HepG2 (cell line): Measurements from ENCODE around the gene ANO6. TPM values are rescaled to one million over a fixed set of nuclear protein-coding genes. Genes with fewer than 3 reads are reported as not detected.

Experiments used
- ATAC-seq: fragments of 200-7000 bp; cut with Tn5 transposase; 3 replicates; pipeline ENCODE4 v1.9.1; 2020; ENCODE audit warnings: mild to moderate bottlenecking, moderate library complexity
- BruUV-seq: library from RNA; stranded (reverse); fragments of 400-500 nt; replicated peaks from 2 replicates; lab custom pipeline; 2021; lab: Mats Ljungman, UMichigan
- CTCF ChIA-PET: fragments of 300-600 bp; formaldehyde crosslinking; extraction: SDS; loops from one replicate; lab custom pipeline; 2021; ENCODE audit warnings: low total read pairs, inconsistent platforms, low intra/inter-chr PET ratio; lab: Yijun Ruan, JAX
- POLR2A ChIA-PET: fragments of 350-600 bp; sonication (Branson Sonifier 250); formaldehyde crosslinking; loops from one replicate; lab custom pipeline; 2020; ENCODE audit warnings: antibody characterized with exemption, inconsistent platforms; lab: Yijun Ruan, JAX
- DNase-seq: peaks from one replicate; pipeline ENCODE4 v3.0.0-alpha.2; 2015; ENCODE audit warnings: low spot score
- FAIRE-seq: peaks from 3 replicates; lab custom pipeline; 2011; peaks lifted over from hg19 to GRCh38; lab: Jason Lieb, UNC
- H2AFZ ChIP-seq: one replicate; pipeline ENCODE4 v1.6.1; 2011; ENCODE audit warnings: low read length, inconsistent platforms
- H3K27ac ChIP-seq: fragments of 300-600 bp; 3 replicates; pipeline ENCODE4 v1.8.0; 2011; ENCODE audit warnings: mixed run types, mild to moderate bottlenecking, mixed read lengths, low read length, inconsistent platforms; ENCODE audit not compliant: insufficient read depth; ENCODE audit errors: extremely low read length
- H3K27me3 ChIP-seq, 2 experiments: fragments of 200-600 bp in 1 of 2; 2 replicates in 1 of 2; 3 replicates in 1 of 2; pipeline versions ENCODE4 v1.6.0 to v1.8.0; 2011; ENCODE audit warnings: low read length in 2 of 2, mild to moderate bottlenecking in 2 of 2, moderate library complexity in 2 of 2, inconsistent platforms in 1 of 2; ENCODE audit not compliant: insufficient read depth in 2 of 2, control insufficient read depth in 1 of 2
- H3K36me3 ChIP-seq, 2 experiments: fragments of 200-600 bp in 1 of 2; replicated peaks in 1 of 2; 2 replicates in 1 of 2; 3 replicates in 1 of 2; pipeline versions ENCODE4 v1.5.1 to v1.8.0; 2011; ENCODE audit warnings: low read length in 2 of 2, inconsistent platforms in 1 of 2; ENCODE audit not compliant: insufficient read depth in 2 of 2, control insufficient read depth in 1 of 2
- H3K4me1 ChIP-seq: 2 replicates; pipeline ENCODE4 v1.5.1; 2012; ENCODE audit warnings: low read length, inconsistent platforms; ENCODE audit not compliant: insufficient read depth
- H3K4me2 ChIP-seq: 2 replicates; pipeline ENCODE4 v1.6.0; 2011; ENCODE audit warnings: low read depth, low read length, inconsistent platforms
- H3K4me3 ChIP-seq, 3 experiments: fragments of 200-600 bp in 1 of 3; sonication (generic), shearing (Covaris generic) in 1 of 3; replicated peaks in 1 of 3; 2 replicates each; pipeline ENCODE4 v1.5.1; 2011 to 2016; ENCODE audit warnings: low read length in 3 of 3, inconsistent platforms in 2 of 3, low read depth in 2 of 3, mild to moderate bottlenecking in 2 of 3, control low read depth in 1 of 3, mixed read lengths in 1 of 3; ENCODE audit not compliant: insufficient read depth in 1 of 3
- H3K79me2 ChIP-seq: one replicate; pipeline ENCODE4 v1.6.1; 2011; ENCODE audit warnings: low read length, inconsistent platforms; ENCODE audit not compliant: insufficient read depth
- H3K9ac ChIP-seq: 2 replicates; pipeline ENCODE4 v1.6.0; 2011; ENCODE audit warnings: mild to moderate bottlenecking, low read depth, low read length, inconsistent platforms; ENCODE audit not compliant: insufficient read depth
- H3K9me3 ChIP-seq: 2 replicates; pipeline ENCODE4 v1.5.1; 2012; ENCODE audit warnings: mild to moderate bottlenecking, low read length
- H4K20me1 ChIP-seq: 2 replicates; pipeline ENCODE4 v1.6.0; 2011; ENCODE audit warnings: inconsistent platforms, mild to moderate bottlenecking, low read length, moderate library complexity; ENCODE audit not compliant: insufficient read depth
- BCLAF1 ChIP-seq: fragments of 450-650 bp; IDR thresholded peaks from 2 replicates; pipeline ENCODE4 v1.6.1; 2017; ENCODE audit warnings: mild to moderate bottlenecking
- CEBPB ChIP-seq: IDR thresholded peaks from 2 replicates; pipeline ENCODE4 v1.6.1; 2011; ENCODE audit warnings: low read depth, low read length, improper control_type of control experiment, borderline replicate concordance
- CHCHD3 ChIP-seq: sonication (generic); formaldehyde crosslinking; IDR thresholded peaks from 2 replicates; pipeline ENCODE4 v1.8.0; 2022; ENCODE audit warnings: mild to moderate bottlenecking, missing genetic modification reagents, moderate library complexity
- ERF ChIP-seq: IDR thresholded peaks from 2 replicates; pipeline ENCODE4 v1.6.1; 2018; ENCODE audit warnings: missing biosample characterization, missing genetic modification reagents
- FOXP1 ChIP-seq, 2 experiments: fragments of 450-650 bp in 1 of 2; IDR thresholded peaks; 2 replicates each; pipeline ENCODE4 v1.6.1; 2017 to 2018; ENCODE audit warnings: antibody characterized with exemption in 1 of 2
- MXD4 ChIP-seq: IDR thresholded peaks from 2 replicates; pipeline ENCODE4 v1.6.1; 2016; ENCODE audit warnings: mild to moderate bottlenecking, missing biosample characterization, missing genetic modification reagents
- PCBP1 ChIP-seq: fragments of 200-400 bp; formaldehyde crosslinking; IDR thresholded peaks from 2 replicates; pipeline ENCODE4 v1.6.1; 2017; ENCODE audit warnings: mild to moderate bottlenecking, low read depth, low read length, borderline replicate concordance
- RAD51 ChIP-seq: fragments of 450-650 bp; IDR thresholded peaks from 2 replicates; pipeline ENCODE4 v1.6.1; 2016; ENCODE audit warnings: borderline replicate concordance
- REPIN1 ChIP-seq: sonication (generic); formaldehyde crosslinking; IDR thresholded peaks from 2 replicates; pipeline ENCODE4 v1.8.0; 2022; ENCODE audit warnings: missing genetic modification reagents, low read depth, mild to moderate bottlenecking, borderline replicate concordance
- TGIF2 ChIP-seq: IDR thresholded peaks from 2 replicates; pipeline ENCODE4 v1.6.1; 2016; ENCODE audit warnings: control low read depth, missing compliant biosample characterization
- ZNF354B ChIP-seq: sonication (generic); formaldehyde crosslinking; IDR thresholded peaks from 2 replicates; pipeline ENCODE4 v1.8.0; 2022; ENCODE audit warnings: mild to moderate bottlenecking, missing genetic modification reagents
- ZNF513 ChIP-seq: sonication (generic); formaldehyde crosslinking; conservative IDR thresholded peaks from 2 replicates; pipeline ENCODE4 v1.5.0; 2020; ENCODE audit warnings: missing genetic modification reagents
- ZNF552 ChIP-seq: sonication (generic); formaldehyde crosslinking; IDR thresholded peaks from 2 replicates; pipeline ENCODE4 v1.9.0; 2022; ENCODE audit warnings: missing genetic modification reagents, mild to moderate bottlenecking, borderline replicate concordance
- ZNF572 ChIP-seq: sonication (generic); formaldehyde crosslinking; IDR thresholded peaks from 2 replicates; pipeline ENCODE4 v1.5.1; 2020; ENCODE audit warnings: mild to moderate bottlenecking, missing genetic modification reagents
- ZNF83 ChIP-seq: sonication (generic); formaldehyde crosslinking; IDR thresholded peaks from 2 replicates; pipeline ENCODE4 v1.4.0; 2020; ENCODE audit warnings: missing genetic modification reagents, mild to moderate bottlenecking, borderline replicate concordance
- ZSCAN30 ChIP-seq: sonication (generic); formaldehyde crosslinking; IDR thresholded peaks from 2 replicates; pipeline ENCODE4 v1.5.0; 2020; ENCODE audit warnings: mild to moderate bottlenecking, missing genetic modification reagents
- ZSCAN31 ChIP-seq: sonication (generic); formaldehyde crosslinking; IDR thresholded peaks from 2 replicates; pipeline ENCODE4 v1.5.0; 2020; ENCODE audit warnings: low read depth, mild to moderate bottlenecking, missing genetic modification reagents
- in situ Hi-C: cut with HindIII; loops from 2 replicates; pipeline ENCODE4 v1.10.0; 2017; ENCODE audit warnings: low pct_unique_long_range_greater_than_20kb; ENCODE audit not compliant: extremely low pct_ligation_motif_present
- intact Hi-C: fragments of 100-400 bp; cut with micrococcal nuclease; formaldehyde crosslinking; loops from one replicate; pipeline ENCODE4 v1.10.0; 2022; ENCODE audit not compliant: unreplicated experiment
- polyA plus RNA-seq, 8 experiments: library from polyadenylated mRNA; depleted of rRNA in 3 of 8; stranded (reverse) in 7 of 8; unstranded in 1 of 8; fragments of >200 nt; fragmentation: Illumina TruSeq in 4 of 8; extraction: Trizol in 4 of 8; gene quantifications; 2 replicates each; pipeline versions ENCODE4 v1.2.1 to v1.2.3, GENCODE V29; 2011 to 2016; ENCODE audit warnings: low read depth in 4 of 8, missing spikeins in 1 of 8, mixed read lengths in 1 of 8; ENCODE audit not compliant: insufficient read depth in 1 of 8
- total RNA-seq, 5 experiments: library from RNA; depleted of rRNA; stranded (reverse); fragments of >200 nt; fragmentation: Illumina TruSeq; extraction: Trizol; gene quantifications; 2 replicates each; pipeline ENCODE4 v1.2.3, GENCODE V29; 2016; ENCODE audit warnings: low read depth in 1 of 5

ANO6 gene
- total and polyA plus RNA-seq, 2 of the 13 experiments (the other 11 are each of a cell fraction or from before 2014, with no cell fraction given): 37.8 to 57.1 TPM

DNA sequence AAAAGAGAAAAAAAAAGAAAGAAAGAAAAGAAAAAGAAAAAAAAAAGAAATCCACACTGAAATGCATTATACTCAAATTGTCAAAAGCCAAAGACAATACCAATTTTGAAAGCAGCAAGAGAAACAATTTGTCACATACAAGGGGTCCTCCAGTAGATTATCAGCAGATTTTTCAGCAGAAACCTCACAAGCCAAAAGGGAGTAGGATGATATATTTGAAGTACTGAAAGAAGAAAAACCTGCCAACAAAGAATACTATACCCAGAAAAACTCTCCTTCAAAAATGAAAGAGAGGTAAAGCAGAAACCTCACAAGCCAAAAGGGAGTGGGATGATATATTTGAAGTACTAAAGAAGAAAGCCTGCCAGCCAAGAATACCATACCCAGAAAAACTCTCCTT lies 37.1 kb upstream of the ANO6 start:
- TF ChIP-seq REPIN1 (CRISPR knock-in tag): no peak
- no peak for TF ChIP-seq RAD51
- no peak for TF ChIP-seq ERF (CRISPR knock-in tag)
- no peak for TF ChIP-seq ZNF552
- TF ChIP-seq PCBP1: no peak
- no peak for TF ChIP-seq FOXP1 (IDR thresholded peaks at IDR 0.05)
- TF ChIP-seq FOXP1 (CRISPR knock-in tag; IDR thresholded peaks at IDR 0.05): no peak
- TF ChIP-seq MXD4 (CRISPR knock-in tag): no peak
- TF ChIP-seq ZNF83 (CRISPR knock-in tag): no peak
- no peak for TF ChIP-seq ZNF513 (CRISPR knock-in tag)
- TF ChIP-seq CEBPB: no peak
- TF ChIP-seq CHCHD3 (CRISPR knock-in tag): no peak
- no peak for TF ChIP-seq TGIF2 (CRISPR knock-in tag)
- TF ChIP-seq BCLAF1: no peak
- no peak for TF ChIP-seq ZSCAN30
- no peak for TF ChIP-seq ZSCAN31 (CRISPR knock-in tag)
- TF ChIP-seq ZNF572: no peak
- no peak for TF ChIP-seq ZNF354B (CRISPR knock-in tag)
- TF ChIP-seq, all 625 proteins: peak for 0
- ATAC-seq (no peak), DNase-seq (no peak), FAIRE-seq (no peak)
- Histone ChIP-seq H2AFZ (no peak overlapping the region), H3K36me3 (no peaks in the 10 kb centered on the region), H3K27me3 (no peaks in the 10 kb centered on the region), H3K4me2 (no peak overlapping the region), H4K20me1 (no peaks in the 10 kb centered on the region), H3K4me3 (no peak overlapping the region), H3K9ac (no peak overlapping the region), H3K4me1 (no peaks in the 10 kb centered on the region), H3K9me3 (peaks cover 23% of the 10 kb centered on the region), H3K27ac (no peak overlapping the region), H3K79me2 (no peaks in the 10 kb centered on the region)
- POLR2A ChIA-PET: no interaction called here
- in situ Hi-C loops: loop anchor here (10.0 to 25.0 kb wide), 2 partner anchors 206 to 559 kb away; partner anchors contain the start of gene ARID2
- no TSS peak for BruUV-seq
- intact Hi-C loops: no loop called here
- CTCF ChIA-PET: no interaction called here
